Suprapubic skin (tissue), 4 donors: Measurements from ENCODE around the gene CD6.

Source experiments
- CTCF ChIP-seq, 2 donors: fragments of 200-600 bp in 1 of 2; fragments of 450-650 bp in 1 of 2; sonication (generic) in 1 of 2; IDR thresholded peaks; one replicate each; pipeline ENCODE4 v1.5.1; 2016 to 2019; ENCODE audit warnings: antibody characterized with exemption in 2 of 2, mild to moderate bottlenecking in 1 of 2, moderate library complexity in 1 of 2
- EP300 ChIP-seq: sonication (generic); formaldehyde crosslinking; IDR thresholded peaks from one replicate; pipeline ENCODE4 v1.6.1; 2017; ENCODE audit warnings: antibody characterized with exemption
- POLR2A ChIP-seq, 2 donors: fragments of 450-650 bp; IDR thresholded peaks; one replicate each; pipeline ENCODE4 v1.6.1; 2017; ENCODE audit warnings: antibody characterized with exemption in 2 of 2, mild to moderate bottlenecking in 2 of 2, moderate library complexity in 2 of 2
- POLR2AphosphoS5 ChIP-seq, 3 donors: sonication (generic); formaldehyde crosslinking; IDR thresholded peaks; one replicate each; pipeline ENCODE4 v1.6.1; 2017; ENCODE audit warnings: antibody characterized with exemption in 3 of 3

GRCh38 chr11:61033417-61033816, 61.9 kb downstream of the CD6 start:
- TF ChIP-seq CTCF (IDR thresholded peaks at IDR 0.05) (no peak), POLR2A (IDR thresholded peaks at IDR 0.05) (no peak), EP300 (no peak), POLR2AphosphoS5 (IDR thresholded peaks at IDR 0.05) (no peak)
